HL-60 (cell line): ENCODE measurements around the gene ATP1B4.

Experiments
- CTCF ChIP-seq: IDR thresholded peaks from one replicate; pipeline ENCODE4 v1.5.1; 2011; ENCODE audit warnings: low read length, control low read depth, inconsistent platforms; ENCODE audit not compliant: insufficient read depth
- GABPA ChIP-seq: IDR thresholded peaks from 2 replicates; pipeline ENCODE4 v1.6.1; 2012; ENCODE audit warnings: low read depth
- POLR2AphosphoS5 ChIP-seq: IDR thresholded peaks from 2 replicates; pipeline ENCODE4 v1.6.1; 2012; ENCODE audit warnings: low read depth
- REST ChIP-seq: IDR thresholded peaks from 2 replicates; pipeline ENCODE4 v1.6.1; 2012; ENCODE audit warnings: low read depth; ENCODE audit not compliant: insufficient replicate concordance
- SPI1 ChIP-seq: IDR thresholded peaks from 2 replicates; pipeline ENCODE4 v1.6.1; 2012; ENCODE audit warnings: low read depth, mild to moderate bottlenecking, borderline replicate concordance

- TF ChIP-seq CTCF (no peak), POLR2AphosphoS5 (no peak), GABPA (no peak), REST (no peak), SPI1 (no peak)
Measured at GRCh38 chrX:120419463-120419862, 57.6 kb downstream of the ATP1B4 start.
